Germinal center (tissue), 1 donor: ENCODE results near the gene GP5.

Experiments
- DNase-seq: peaks from one replicate; pipeline ENCODE4 v3.0.0; 2012; ENCODE audit warnings: mixed read lengths, low spot score

GP5 gene

DNA sequence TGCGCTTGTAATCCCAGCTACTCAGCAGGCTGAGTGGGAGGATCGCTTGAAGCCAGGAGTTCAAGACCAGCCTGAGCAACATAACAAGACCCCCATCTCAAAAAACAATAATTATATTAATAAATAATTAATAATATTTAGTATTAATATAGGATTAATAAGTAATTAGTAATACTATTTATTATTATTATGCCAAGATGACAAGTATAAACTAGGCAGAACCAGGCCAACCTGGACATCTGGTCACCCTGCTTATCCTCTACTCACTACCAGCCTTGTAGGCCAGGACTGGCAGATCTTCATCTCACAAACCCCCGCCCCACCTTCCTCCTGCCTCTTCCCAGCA lies 48.4 kb downstream of the GP5 start:
- no peak for DNase-seq

DNA sequence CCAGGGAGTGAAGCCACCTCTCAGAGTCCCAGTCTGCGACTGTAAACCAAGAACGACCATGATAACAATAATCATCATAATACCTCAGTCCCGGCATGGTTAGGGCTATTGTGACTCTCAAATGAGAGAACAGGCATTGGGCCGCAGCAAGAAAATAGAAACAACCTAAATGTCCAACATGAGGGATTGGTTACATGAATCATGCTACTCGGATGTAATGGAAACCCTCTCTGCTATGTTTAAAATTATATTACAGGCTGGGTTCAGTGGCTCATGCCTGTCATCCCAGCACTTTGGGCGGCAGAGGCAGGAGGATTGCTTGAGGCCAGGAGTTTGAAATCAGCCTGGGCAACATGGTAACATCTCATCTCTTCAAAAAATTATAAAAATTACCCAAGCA lies 50.7 kb downstream of the GP5 start:
- no peak for DNase-seq

DNA sequence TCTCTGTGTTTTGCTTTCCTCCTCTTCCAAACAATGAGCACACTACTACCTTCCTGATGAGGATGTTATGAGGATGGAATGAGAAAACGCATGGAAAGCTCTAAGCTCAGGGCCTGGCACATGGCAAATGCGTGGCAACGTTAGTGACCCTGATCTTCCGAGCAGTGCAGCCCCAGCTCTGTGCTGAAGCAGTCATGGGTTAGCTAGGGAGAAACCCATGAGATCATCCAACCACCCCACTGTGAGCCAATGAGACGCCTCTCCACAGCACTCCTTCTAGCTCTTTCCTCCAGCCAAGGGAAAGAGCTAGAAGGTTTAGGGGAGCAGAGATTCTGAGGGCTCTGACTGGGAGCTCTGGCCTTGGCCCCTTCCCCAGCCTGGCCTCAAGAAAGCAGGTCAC lies 52.4 kb downstream of the GP5 start:
- DNase-seq = no peak

DNA sequence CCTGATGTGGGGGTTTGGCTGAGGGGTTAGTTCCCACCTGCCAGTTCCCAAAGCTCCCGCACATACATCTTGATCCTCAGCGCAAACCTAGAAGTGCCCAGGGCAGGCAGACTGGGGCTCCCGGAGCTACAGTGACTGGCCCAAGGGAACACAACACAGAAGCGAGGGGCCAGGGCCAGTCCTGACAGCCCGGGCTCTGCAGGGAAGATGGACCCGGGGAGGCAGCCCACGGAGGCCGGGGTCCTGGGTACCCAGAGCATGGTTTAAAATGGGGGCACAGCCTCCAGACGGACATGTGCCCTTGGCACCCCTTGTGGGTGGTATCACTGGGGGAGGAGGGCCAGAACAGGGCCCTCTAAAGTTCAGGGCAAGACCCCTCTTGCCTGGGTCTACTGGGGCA lies 53.0 kb downstream of the GP5 start:
- DNase-seq = no peak
